Vagina (tissue), 2 donors: ENCODE data around the gene CATSPERD. TPM values are rescaled to one million over a fixed set of nuclear protein-coding genes. Genes with fewer than 3 reads are reported as not detected.

Source experiments
- DNase-seq, 2 donors: peaks; one replicate each; pipeline ENCODE4 v3.0.0-alpha.2; 2017; ENCODE audit errors: extremely low spot score in 2 of 2
- H3K27ac ChIP-seq: fragments of 200-600 bp; sonication (generic); one replicate; pipeline ENCODE4 v1.5.1; 2019
- H3K27me3 ChIP-seq: fragments of 200-600 bp; sonication (generic); one replicate; pipeline ENCODE4 v1.5.1; 2019
- H3K36me3 ChIP-seq, 2 donors: fragments of 200-600 bp; sonication (generic); one replicate each; pipeline ENCODE4 v1.5.1; 2017 to 2019
- H3K4me1 ChIP-seq: fragments of 200-600 bp; sonication (generic); one replicate; pipeline ENCODE4 v1.5.1; 2019
- H3K4me3 ChIP-seq, 2 donors: fragments of 200-600 bp; sonication (generic); 1 replicate in 1 of 2; 2 replicates in 1 of 2; pipeline ENCODE4 v1.5.1; 2016 to 2019
- H3K9me3 ChIP-seq: fragments of 200-600 bp; sonication (generic); one replicate; pipeline ENCODE4 v1.5.1; 2019
- CTCF ChIP-seq, 3 experiments: fragments of 450-650 bp in 2 of 3; fragments of 200-600 bp in 1 of 3; sonication (generic) in 1 of 3; IDR thresholded peaks; one replicate each; pipeline ENCODE4 v1.5.1; 2017 to 2019; ENCODE audit warnings: antibody characterized with exemption in 3 of 3, mild to moderate bottlenecking in 2 of 3, moderate library complexity in 2 of 3
- POLR2A ChIP-seq, 2 donors: fragments of 450-650 bp; IDR thresholded peaks; one replicate each; pipeline ENCODE4 v1.6.1; 2017; ENCODE audit warnings: antibody characterized with exemption in 2 of 2, mild to moderate bottlenecking in 2 of 2, moderate library complexity in 2 of 2
- POLR2AphosphoS5 ChIP-seq, 2 donors: sonication (generic); formaldehyde crosslinking; IDR thresholded peaks; one replicate each; pipeline ENCODE4 v1.9.0; 2017; ENCODE audit warnings: antibody characterized with exemption in 2 of 2, mild to moderate bottlenecking in 2 of 2, low read depth in 1 of 2; ENCODE audit not compliant: insufficient read depth in 1 of 2
- intact Hi-C: fragments of 100-400 bp; cut with DNase I; formaldehyde crosslinking; loops from one replicate; pipeline ENCODE4 v1.15.1; 2023
- total RNA-seq: library from RNA; depleted of rRNA; stranded (reverse); fragments of >200 nt; gene quantifications from one replicate; pipeline ENCODE4 v1.2.3, GENCODE V29; 2016

CATSPERD gene
- total RNA-seq, 1 donor from 2014 or later = not detected

GRCh38 chr19:5804516-5805461 lies 84.4 kb downstream of the CATSPERD start, which contains the start of gene NRTN:
Gene NRTN, plus strand, starts transcription at chr19:5805067. Its CDS starts 19,099 bp downstream, at chr19:5824166.
- H3K4me1 ChIP-seq = peaks cover 26% of the 10 kb centered on the region

GRCh38 chr19:5805462-5806132 lies 85.2 kb downstream of the CATSPERD start:
- no peaks in the 10 kb centered on the region for H3K36me3 ChIP-seq
- DNase-seq = no peak
- H3K27ac ChIP-seq = peak overlapping the region; percentile 56
- peaks cover 8% of the 10 kb centered on the region for H3K27me3 ChIP-seq
- TF ChIP-seq POLR2AphosphoS5 (IDR thresholded peaks at IDR 0.05; ENCODE audit: insufficient read depth in 1 of 2, low read depth in 1 of 2) (peak in 1 of 2 donors; percentile 21), POLR2A (IDR thresholded peaks at IDR 0.05) (no peak), CTCF (IDR thresholded peaks at IDR 0.05) (peak in 1 of 3 experiments; percentile 47)
- intact Hi-C loops = loop anchor here (5.0 kb wide), 1 partner anchor 87 kb away; no protein-coding TSS in a partner anchor
- no peaks in the 10 kb centered on the region for H3K9me3 ChIP-seq
- H3K4me3 ChIP-seq = peak overlapping the region; percentile 30 to 37
- H3K4me1 ChIP-seq = peaks cover 26% of the 10 kb centered on the region

More at GRCh38 chr19:5804516-5805461, 84.4 kb downstream of the CATSPERD start, which contains the start of gene NRTN:
- intact Hi-C loops = loop anchor here (5.0 kb wide), 1 partner anchor 88 kb away; no protein-coding TSS in a partner anchor
- DNase-seq = no peak
- H3K27me3 ChIP-seq = peaks cover 8% of the 10 kb centered on the region
- TF ChIP-seq POLR2AphosphoS5 (IDR thresholded peaks at IDR 0.05; ENCODE audit: insufficient read depth in 1 of 2, low read depth in 1 of 2) = no peak
- no peak for TF ChIP-seq CTCF (IDR thresholded peaks at IDR 0.05)
- no peak for TF ChIP-seq POLR2A (IDR thresholded peaks at IDR 0.05)
- H3K4me3 ChIP-seq = peak within 1 kb of the TSS; percentile 30 to 37
- peak within 1 kb of the TSS; percentile 56 for H3K27ac ChIP-seq
- no peaks in the 10 kb centered on the region for H3K36me3 ChIP-seq
- no peaks in the 10 kb centered on the region for H3K9me3 ChIP-seq

- Histone ChIP-seq H3K4me3 (peak overlapping the region in 1 of 2 donors; percentile 2), H3K36me3 (no peaks in the 10 kb centered on the region), H3K27ac (no peak overlapping the region), H3K9me3 (no peaks in the 10 kb centered on the region), H3K27me3 (peaks cover 8% of the 10 kb centered on the region), H3K4me1 (peaks cover 26% of the 10 kb centered on the region)
- TF ChIP-seq POLR2A (IDR thresholded peaks at IDR 0.05) (no peak), POLR2AphosphoS5 (IDR thresholded peaks at IDR 0.05; ENCODE audit: insufficient read depth in 1 of 2, low read depth in 1 of 2) (no peak), CTCF (IDR thresholded peaks at IDR 0.05) (no peak)
- DNase-seq = no peak
- intact Hi-C loops = loop anchor here (5.0 kb wide), 1 partner anchor 86 kb away; no protein-coding TSS in a partner anchor
Measured at GRCh38 chr19:5806133-5806489, 85.7 kb downstream of the CATSPERD start.

GRCh38 chr19:5806905-5807304 lies 86.5 kb downstream of the CATSPERD start:
- intact Hi-C loops = loop anchor here (5.0 kb wide), 1 partner anchor 85 kb away; no protein-coding TSS in a partner anchor
- Histone ChIP-seq H3K36me3 (no peaks in the 10 kb centered on the region), H3K27ac (no peak overlapping the region), H3K4me1 (peaks cover 23% of the 10 kb centered on the region), H3K4me3 (no peak overlapping the region), H3K9me3 (no peaks in the 10 kb centered on the region), H3K27me3 (peaks cover 8% of the 10 kb centered on the region)
- DNase-seq = no peak
- TF ChIP-seq POLR2A (IDR thresholded peaks at IDR 0.05) (no peak), CTCF (IDR thresholded peaks at IDR 0.05) (no peak)
